IMR-90 (cell line): Measurements from ENCODE around the gene PCGF3. TPM values are rescaled to one million over a fixed set of nuclear protein-coding genes. Genes with fewer than 3 reads are reported as not detected.

Experiments used
- ATAC-seq: fragments of 200-7000 bp; cut with Tn5 transposase; 2 replicates; pipeline ENCODE4 v1.9.1; 2020; ENCODE audit warnings: low read depth, mild to moderate bottlenecking, moderate library complexity
- Bru-seq: library from RNA; stranded (reverse); fragments of 400-500 nt; gene quantifications from one replicate; lab custom pipeline; 2021; lab: Mats Ljungman, UMichigan
- BruChase-seq, 2 experiments: library from RNA; stranded (reverse); fragments of 400-500 nt; gene quantifications; one replicate each; lab custom pipeline; 2021; lab: Mats Ljungman, UMichigan
- BruUV-seq: library from RNA; stranded (reverse); fragments of 400-500 nt; replicated peaks from 2 replicates; lab custom pipeline; 2021; lab: Mats Ljungman, UMichigan
- CTCF ChIA-PET: fragments of 300-600 bp; formaldehyde crosslinking; extraction: SDS; loops from one replicate; lab custom pipeline; 2021; ENCODE audit warnings: antibody characterized with exemption; lab: Yijun Ruan, JAX
- POLR2A ChIA-PET: fragments of 300-600 bp; sonication (Branson Sonifier 250); formaldehyde crosslinking; loops from one replicate; lab custom pipeline; 2022; ENCODE audit warnings: antibody characterized with exemption; ENCODE audit not compliant: unreplicated experiment; lab: Charles Lee
- DNase-seq: peaks from one replicate; pipeline ENCODE4 v3.0.0; 2013
- H2AFZ ChIP-seq: replicated peaks from 2 replicates; pipeline ENCODE3; 2013; ENCODE audit warnings: low read length, mild to moderate bottlenecking; ENCODE audit not compliant: poor library complexity
- H2AK5ac ChIP-seq: 2 replicates; pipeline ENCODE4 v1.6.1; 2013; ENCODE audit warnings: low read depth, low read length, inconsistent platforms
- H2AK9ac ChIP-seq: replicated peaks from 2 replicates; pipeline ENCODE3; 2013; ENCODE audit warnings: mild to moderate bottlenecking, low read depth, low read length, moderate library complexity; ENCODE audit not compliant: poor library complexity
- H2BK120ac ChIP-seq: 2 replicates; pipeline ENCODE4 v1.6.1; 2013; ENCODE audit warnings: low read depth, low read length, inconsistent platforms
- H2BK15ac ChIP-seq: 3 replicates; pipeline ENCODE4 v1.6.1; 2013; ENCODE audit warnings: low read depth, low read length, inconsistent platforms
- H2BK20ac ChIP-seq: 2 replicates; pipeline ENCODE4 v1.6.1; 2013; ENCODE audit warnings: low read depth, mild to moderate bottlenecking, inconsistent platforms, low read length, moderate library complexity
- H2BK5ac ChIP-seq: 2 replicates; pipeline ENCODE4 v1.6.1; 2013; ENCODE audit warnings: mild to moderate bottlenecking, low read depth, low read length, inconsistent platforms; ENCODE audit not compliant: poor library complexity, severe bottlenecking
- H3K14ac ChIP-seq: replicated peaks from 2 replicates; pipeline ENCODE4 v1.6.1; 2013; ENCODE audit warnings: low read depth, low read length, inconsistent platforms
- H3K18ac ChIP-seq: 2 replicates; pipeline ENCODE4 v1.6.1; 2013; ENCODE audit warnings: low read depth, low read length, control low read depth
- H3K23ac ChIP-seq: 2 replicates; pipeline ENCODE4 v1.6.1; 2013; ENCODE audit warnings: low read depth, low read length, inconsistent platforms
- H3K27ac ChIP-seq: 2 replicates; pipeline ENCODE4 v1.5.1; 2013; ENCODE audit warnings: mild to moderate bottlenecking, control low read depth, low read length; ENCODE audit not compliant: insufficient read depth
- H3K27me3 ChIP-seq: 2 replicates; pipeline ENCODE4 v1.6.1; 2013; ENCODE audit warnings: low read length; ENCODE audit not compliant: control insufficient read depth, insufficient read depth
- H3K36me3 ChIP-seq: 2 replicates; pipeline ENCODE4 v1.6.1; 2013; ENCODE audit warnings: low read length, mixed read lengths; ENCODE audit not compliant: control insufficient read depth, insufficient read depth
- H3K4ac ChIP-seq: 2 replicates; pipeline ENCODE4 v1.6.1; 2013; ENCODE audit warnings: low read depth, low read length, inconsistent platforms
- H3K4me1 ChIP-seq: 2 replicates; pipeline ENCODE4 v1.6.1; 2013; ENCODE audit warnings: low read length, mixed read lengths; ENCODE audit not compliant: control insufficient read depth, insufficient read depth
- H3K4me2 ChIP-seq: 2 replicates; pipeline ENCODE4 v1.6.1; 2013; ENCODE audit warnings: low read depth, mild to moderate bottlenecking, control low read depth, low read length, moderate library complexity
- H3K4me3 ChIP-seq: 2 replicates; pipeline ENCODE4 v1.5.1; 2013; ENCODE audit warnings: low read depth, mild to moderate bottlenecking, control low read depth, low read length, moderate library complexity; ENCODE audit not compliant: insufficient read depth
- H3K56ac ChIP-seq: 2 replicates; pipeline ENCODE4 v1.6.1; 2013; ENCODE audit warnings: low read length, inconsistent platforms; ENCODE audit not compliant: insufficient read depth; ENCODE audit errors: extremely low read depth
- H3K79me1 ChIP-seq, 2 experiments: 2 replicates each; pipeline ENCODE4 v1.6.1; 2013; ENCODE audit warnings: low read length in 2 of 2, inconsistent platforms in 1 of 2, low read depth in 1 of 2
- H3K9ac ChIP-seq: 2 replicates; pipeline ENCODE4 v1.6.1; 2013; ENCODE audit warnings: low read depth, low read length, control low read depth
- H3K9me1 ChIP-seq: 2 replicates; pipeline ENCODE4 v1.6.1; 2013; ENCODE audit warnings: low read length, inconsistent platforms; ENCODE audit not compliant: insufficient read depth
- H3K9me3 ChIP-seq: 2 replicates; pipeline ENCODE4 v1.6.1; 2013; ENCODE audit warnings: low read length; ENCODE audit not compliant: control insufficient read depth, insufficient read depth
- H4K20me1 ChIP-seq: 2 replicates; pipeline ENCODE4 v1.6.1; 2013; ENCODE audit warnings: low read length, inconsistent platforms; ENCODE audit not compliant: insufficient read depth
- H4K5ac ChIP-seq: 2 replicates; pipeline ENCODE4 v1.6.1; 2013; ENCODE audit warnings: mild to moderate bottlenecking, low read depth, low read length, control low read depth
- H4K8ac ChIP-seq, 2 experiments: 2 replicates each; pipeline ENCODE4 v1.6.1; 2013; ENCODE audit warnings: low read depth in 2 of 2, low read length in 2 of 2, control low read depth in 1 of 2, inconsistent platforms in 1 of 2
- H4K91ac ChIP-seq: 2 replicates; pipeline ENCODE4 v1.6.1; 2013; ENCODE audit warnings: low read depth, low read length, inconsistent platforms; ENCODE audit not compliant: insufficient read depth
- BHLHE40 ChIP-seq: fragments of 150-350 bp; IDR thresholded peaks from 2 replicates; pipeline ENCODE4 v1.6.1; 2016; ENCODE audit warnings: mild to moderate bottlenecking, low read depth, low read length
- CHD1 ChIP-seq: IDR thresholded peaks from 2 replicates; pipeline ENCODE4 v1.6.1; 2012; ENCODE audit warnings: low read depth, low read length, improper control_type of control experiment
- FOS ChIP-seq: fragments of 150-350 bp; IDR thresholded peaks from 2 replicates; pipeline ENCODE4 v1.6.1; 2016; ENCODE audit warnings: low read depth, low read length
- POLR2A ChIP-seq: IDR thresholded peaks from 2 replicates; pipeline ENCODE4 v1.6.1; 2012; ENCODE audit warnings: mild to moderate bottlenecking, low read depth, low read length
- SMC3 ChIP-seq: fragments of 150-350 bp; IDR thresholded peaks from 2 replicates; pipeline ENCODE4 v1.6.1; 2016; ENCODE audit warnings: low read depth, mild to moderate bottlenecking, antibody characterized with exemption, low read length, moderate library complexity
- WGBS, 2 experiments: methylation state at CpG; one replicate each; pipeline versions ENCODE4 v1.1.5 to v1.1.7; 2013; ENCODE audit warnings: missing lambda C conversion rate in 2 of 2; ENCODE audit not compliant: insufficient read length in 1 of 2; ENCODE audit errors: extremely low coverage in 2 of 2; 5-methylcytosine and 5-hydroxymethylcytosine counted together
- dilution Hi-C: fragments of 300-500 bp; cut with HindIII; formaldehyde crosslinking; loops from one replicate; pipeline ENCODE4 v1.14.3; 2018; ENCODE audit warnings: low sequenced_read_pairs; ENCODE audit not compliant: unreplicated experiment
- in situ Hi-C: fragments of 300-500 bp; cut with MboI; formaldehyde crosslinking; loops from 3 replicates; pipeline ENCODE4 v1.14.3; 2019; ENCODE audit warnings: low sequenced_read_pairs, inconsistent platforms, mixed read lengths
- intact Hi-C: fragments of 100-400 bp; cut with micrococcal nuclease; formaldehyde crosslinking; loops from 2 replicates; pipeline ENCODE4 v1.10.0; 2022
- long read RNA-seq: library from polyadenylated mRNA; unstranded; transcript quantifications from one replicate; pipeline ENCODE4 v2.0.0, GENCODE V29; 2021; ENCODE audit not compliant: unreplicated experiment
- polyA plus RNA-seq, 3 experiments: library from polyadenylated mRNA; depleted of rRNA; stranded (reverse); fragments of >200 nt; gene quantifications; 2 replicates each; pipeline ENCODE4 v1.2.3, GENCODE V29; 2012; ENCODE audit warnings: low replicate concordance in 1 of 3
- total RNA-seq: library from RNA; depleted of rRNA; stranded (reverse); fragments of >200 nt; gene quantifications from 2 replicates; pipeline ENCODE4 v1.2.3, GENCODE V29; 2012; rRNA removed
- TF ChIP-seq, protein P1 (sequence below): fragments of 150-350 bp; IDR thresholded peaks from 2 replicates; pipeline ENCODE4 v1.6.1; 2017; ENCODE audit warnings: mild to moderate bottlenecking, antibody characterized with exemption, low read length, low read depth

PCGF3 gene, protein sequence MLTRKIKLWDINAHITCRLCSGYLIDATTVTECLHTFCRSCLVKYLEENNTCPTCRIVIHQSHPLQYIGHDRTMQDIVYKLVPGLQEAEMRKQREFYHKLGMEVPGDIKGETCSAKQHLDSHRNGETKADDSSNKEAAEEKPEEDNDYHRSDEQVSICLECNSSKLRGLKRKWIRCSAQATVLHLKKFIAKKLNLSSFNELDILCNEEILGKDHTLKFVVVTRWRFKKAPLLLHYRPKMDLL
- total RNA-seq (40.0 and 45.0 TPM in 2 replicates), polyA plus RNA-seq (2012; rRNA removed) (55.3 and 59.4 TPM in 2 replicates), Bru-seq, nascent RNA (percentile 82 among the genes with signal in this experiment), BruChase-seq, experiment 1, labeled RNA remaining after a 6-hour chase (percentile 92 among the genes with signal in this experiment), BruChase-seq, experiment 2, labeled RNA remaining after a 2-hour chase (percentile 88 among the genes with signal in this experiment)
- polyA plus RNA-seq (2012; cell fraction: cytosol; rRNA removed) = 33.1 and 59.8 TPM in 2 replicates
- 190 and 236 TPM in 2 replicates for polyA plus RNA-seq (2012; cell fraction: nucleus; rRNA removed; ENCODE audit: low replicate concordance)
- long read RNA-seq, full-length matches to known transcripts = 27 of 40 reads
- long read RNA-seq, partial matches to known transcripts = 3 of 40 reads
- long read RNA-seq, other reads (novel, unspliced or antisense) = 10 of 40 reads

GRCh38 chr4:705278-706082 is at the start of gene PCGF3:
PCGF3 (plus strand) TSS chr4:705832; CDS start chr4:733681, 27,849 bp downstream.
- Histone ChIP-seq H3K9ac (peak within 1 kb of the TSS; percentile 80), H3K9me1 (peaks cover 13% of the 10 kb centered on the region), H3K79me1 (peaks cover 14 to 34% of the 10 kb centered on the region in 2 experiments; a peak in 3 of 4 replicates), H3K56ac (peak within 1 kb of the TSS; percentile 77), H2BK20ac (no peak within 1 kb of the TSS), H4K91ac (peak within 1 kb of the TSS; percentile 79; the same call in 1 of the 2 replicates), H2AK5ac (peak within 1 kb of the TSS; percentile 82), H3K27ac (peak within 1 kb of the TSS; percentile 94), H3K18ac (peak within 1 kb of the TSS; percentile 33; the same call in 1 of the 2 replicates), H4K20me1 (peaks cover 31% of the 10 kb centered on the region), H3K9me3 (no peaks in the 10 kb centered on the region), H3K4me2 (peak within 1 kb of the TSS; percentile 98), H3K23ac (peak within 1 kb of the TSS; percentile 66), H3K4me1 (peaks cover 14% of the 10 kb centered on the region; the same call in 1 of the 2 replicates), H2BK5ac (peak within 1 kb of the TSS; percentile 94), H2AK9ac (peak within 1 kb of the TSS; percentile 96), H4K8ac (peak within 1 kb of the TSS; percentile 89 to 94), H2BK15ac (peak within 1 kb of the TSS; percentile 56; the same call in 2 of the 3 replicates), H4K5ac (peak within 1 kb of the TSS; percentile 92), H3K4me3 (peak within 1 kb of the TSS; percentile 97), H3K14ac (peak within 1 kb of the TSS; percentile 91), H3K36me3 (peaks cover 7% of the 10 kb centered on the region), H2AFZ (peak within 1 kb of the TSS; percentile 96), H3K27me3 (peaks cover 6% of the 10 kb centered on the region; the same call in 1 of the 2 replicates), H3K4ac (peak within 1 kb of the TSS; percentile 83), H2BK120ac (peak within 1 kb of the TSS; percentile 75; the same call in 1 of the 2 replicates)
- in situ Hi-C loops (no loop called here), intact Hi-C loops (no loop called here), dilution Hi-C loops (no loop called here)
- ATAC-seq (peak; percentile 97), DNase-seq (peak; percentile 92)
- BruUV-seq = no TSS peak
- TF ChIP-seq, protein P1, sequence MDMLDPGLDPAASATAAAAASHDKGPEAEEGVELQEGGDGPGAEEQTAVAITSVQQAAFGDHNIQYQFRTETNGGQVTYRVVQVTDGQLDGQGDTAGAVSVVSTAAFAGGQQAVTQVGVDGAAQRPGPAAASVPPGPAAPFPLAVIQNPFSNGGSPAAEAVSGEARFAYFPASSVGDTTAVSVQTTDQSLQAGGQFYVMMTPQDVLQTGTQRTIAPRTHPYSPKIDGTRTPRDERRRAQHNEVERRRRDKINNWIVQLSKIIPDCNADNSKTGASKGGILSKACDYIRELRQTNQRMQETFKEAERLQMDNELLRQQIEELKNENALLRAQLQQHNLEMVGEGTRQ = no peak
- TF ChIP-seq FOS (no peak), CHD1 (no peak), BHLHE40 (no peak), SMC3 (no peak), POLR2A (peak; percentile 74)
- ChIA-PET CTCF (no interaction called here), POLR2A (interaction anchor here (0.5 kb wide), 1 partner anchor 14 kb away, joined by 3 read pairs; no protein-coding TSS in a partner anchor)
- 8% methylated on average over 29 of the region's 82 CpGs; no CpG with 5 or more reads in 1 of the 2 experiments for WGBS, 2 experiments
